HG03095 (cell line): ENCODE data around the gene OVAAL.
"Not testable (repeated sequence)": the region's sequence is repeated elsewhere in the genome, so short reads cannot be mapped to it uniquely, and the experiment has no call there.

Experiments used
- ATAC-seq: cut with Tn5 transposase; IDR thresholded peaks from one replicate; pipeline ENCODE4 v1.9.1; 2021; ENCODE audit warnings: moderate library complexity; ENCODE audit not compliant: unreplicated experiment

Gene OVAAL

GRCh38 chr1:180540697-180541594 lies 17.8 kb upstream of the OVAAL start:
- no peak for ATAC-seq

- no peak for ATAC-seq
Observed at GRCh38 chr1:180542113-180542837, 16.5 kb upstream of the OVAAL start.

GRCh38 chr1:180542838-180543145 lies 16.0 kb upstream of the OVAAL start:
- ATAC-seq = no peak

- no peak for ATAC-seq
Observed at GRCh38 chr1:180544050-180544449, 14.7 kb upstream of the OVAAL start.

GRCh38 chr1:180545991-180546390 lies 12.8 kb upstream of the OVAAL start:
- ATAC-seq = no peak

GRCh38 chr1:180548686-180549317 lies 10.0 kb upstream of the OVAAL start:
- no peak for ATAC-seq

GRCh38 chr1:180549770-180550169 lies 9.0 kb upstream of the OVAAL start:
- not testable (repeated sequence) for ATAC-seq

- ATAC-seq = no peak
Observed at GRCh38 chr1:180550241-180550640, 8.5 kb upstream of the OVAAL start.

GRCh38 chr1:180551997-180552396 lies 6.8 kb upstream of the OVAAL start:
- ATAC-seq = no peak

- ATAC-seq = not testable (repeated sequence)
Observed at GRCh38 chr1:180553046-180553445, 5.7 kb upstream of the OVAAL start.

- no peak for ATAC-seq
Observed at GRCh38 chr1:180555411-180555810, 3.4 kb upstream of the OVAAL start.

GRCh38 chr1:180560200-180560867 lies 1.6 kb downstream of the OVAAL start:
- ATAC-seq = no peak

- no peak for ATAC-seq
Observed at GRCh38 chr1:180560868-180561600, 2.3 kb downstream of the OVAAL start.

- no peak for ATAC-seq
Observed at GRCh38 chr1:180562640-180563025, 3.9 kb downstream of the OVAAL start.

- ATAC-seq = no peak
Observed at GRCh38 chr1:180563026-180563827, 4.5 kb downstream of the OVAAL start.

- no peak for ATAC-seq
Observed at GRCh38 chr1:180565121-180565871, 6.5 kb downstream of the OVAAL start.

GRCh38 chr1:180566026-180566425 lies 7.3 kb downstream of the OVAAL start:
- no peak for ATAC-seq

GRCh38 chr1:180566495-180566894 lies 7.7 kb downstream of the OVAAL start:
- no peak for ATAC-seq

GRCh38 chr1:180567654-180568053 lies 8.9 kb downstream of the OVAAL start:
- ATAC-seq = no peak
